ENCODE data around the gene TRAPPC3L. TPM values are rescaled to one million over a fixed set of nuclear protein-coding genes. Genes with fewer than 3 reads are reported as not detected.
"Not testable (repeated sequence)": the region's sequence is repeated elsewhere in the genome, so short reads cannot be mapped to it uniquely, and the experiment has no call there.

TRAPPC3L gene
- total and polyA plus RNA-seq, 12 donors = 0.10 to 0.57 (median 0.27) TPM; not detected in 4

GRCh38 chr6:116508527-116508926, 37.0 kb downstream of the TRAPPC3L start:
- TF ChIP-seq POLR2A (IDR thresholded peaks at IDR 0.05) = no peak
- TF ChIP-seq, protein P1, sequence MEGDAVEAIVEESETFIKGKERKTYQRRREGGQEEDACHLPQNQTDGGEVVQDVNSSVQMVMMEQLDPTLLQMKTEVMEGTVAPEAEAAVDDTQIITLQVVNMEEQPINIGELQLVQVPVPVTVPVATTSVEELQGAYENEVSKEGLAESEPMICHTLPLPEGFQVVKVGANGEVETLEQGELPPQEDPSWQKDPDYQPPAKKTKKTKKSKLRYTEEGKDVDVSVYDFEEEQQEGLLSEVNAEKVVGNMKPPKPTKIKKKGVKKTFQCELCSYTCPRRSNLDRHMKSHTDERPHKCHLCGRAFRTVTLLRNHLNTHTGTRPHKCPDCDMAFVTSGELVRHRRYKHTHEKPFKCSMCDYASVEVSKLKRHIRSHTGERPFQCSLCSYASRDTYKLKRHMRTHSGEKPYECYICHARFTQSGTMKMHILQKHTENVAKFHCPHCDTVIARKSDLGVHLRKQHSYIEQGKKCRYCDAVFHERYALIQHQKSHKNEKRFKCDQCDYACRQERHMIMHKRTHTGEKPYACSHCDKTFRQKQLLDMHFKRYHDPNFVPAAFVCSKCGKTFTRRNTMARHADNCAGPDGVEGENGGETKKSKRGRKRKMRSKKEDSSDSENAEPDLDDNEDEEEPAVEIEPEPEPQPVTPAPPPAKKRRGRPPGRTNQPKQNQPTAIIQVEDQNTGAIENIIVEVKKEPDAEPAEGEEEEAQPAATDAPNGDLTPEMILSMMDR (IDR thresholded peaks at IDR 0.05) = no peak
- Histone ChIP-seq H3K4me1 (replicated peaks in 1 of 2) (no peaks in the 10 kb centered on the region), H3K27ac (no peak overlapping the region), H3K4me3 (no peak overlapping the region), H3K36me3 (replicated peaks in 1 of 2) (no peaks in the 10 kb centered on the region), H3K27me3 (no peaks in the 10 kb centered on the region), H3K9me3 (replicated peaks in 1 of 3) (no peaks in the 10 kb centered on the region)
- intact Hi-C loops (cut with DNase I) = no loop called here
- DNase-seq = no peak

DNA sequence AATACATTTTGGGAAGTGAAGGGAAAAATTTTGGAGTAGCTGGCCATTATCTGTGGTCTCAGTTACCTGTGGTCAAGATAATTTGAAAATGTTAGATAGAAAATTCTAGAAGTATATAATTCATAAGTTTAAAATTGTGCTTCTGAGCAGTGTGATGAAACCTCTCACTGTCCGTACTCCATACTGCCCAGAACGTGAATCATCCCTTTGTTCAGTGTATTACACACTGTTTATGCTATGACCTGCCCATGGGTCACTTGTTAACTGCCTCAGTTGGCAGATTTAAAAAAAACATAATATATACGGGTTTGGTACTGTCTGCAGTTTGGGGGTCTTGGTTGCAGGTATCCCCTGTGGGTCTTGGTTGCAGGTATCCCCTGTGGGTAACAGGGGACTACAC, 38.2 kb downstream of the TRAPPC3L start:
- H3K4me1 ChIP-seq (replicated peaks in 1 of 2) = no peaks in the 10 kb centered on the region
- no peaks in the 10 kb centered on the region for H3K27me3 ChIP-seq
- no peak overlapping the region for H3K4me3 ChIP-seq
- DNase-seq = no peak
- intact Hi-C loops (cut with DNase I) = no loop called here
- TF ChIP-seq, protein P1 (IDR thresholded peaks at IDR 0.05) = no peak
- TF ChIP-seq POLR2A (IDR thresholded peaks at IDR 0.05) = no peak
- 71 to 82% (median 79%) methylated on average over 3 of the region's 3 CpGs for WGBS, 4 donors
- no peak overlapping the region for H3K27ac ChIP-seq
- H3K9me3 ChIP-seq (replicated peaks in 1 of 3) = no peaks in the 10 kb centered on the region
- no peaks in the 10 kb centered on the region for H3K36me3 ChIP-seq (replicated peaks in 1 of 2)

- H3K4me1 ChIP-seq (replicated peaks in 1 of 2) = no peaks in the 10 kb centered on the region
- no peaks in the 10 kb centered on the region for H3K27me3 ChIP-seq
- no peak overlapping the region for H3K4me3 ChIP-seq
- H3K36me3 ChIP-seq (replicated peaks in 1 of 2) = no peaks in the 10 kb centered on the region
- TF ChIP-seq POLR2A (IDR thresholded peaks at IDR 0.05) = no peak
- TF ChIP-seq, protein P1 (IDR thresholded peaks at IDR 0.05) = no peak
- no peak overlapping the region for H3K27ac ChIP-seq
- H3K9me3 ChIP-seq (replicated peaks in 1 of 3) = no peaks in the 10 kb centered on the region
- intact Hi-C loops (cut with DNase I) = no loop called here
- WGBS, 4 donors = 68 to 85% (median 73%) methylated on average over 8 to 9 of the region's 9 CpGs
- DNase-seq = no peak
These were observed 44.5 kb downstream of the TRAPPC3L start for GRCh38 chr6:116500969-116501433.

DNA sequence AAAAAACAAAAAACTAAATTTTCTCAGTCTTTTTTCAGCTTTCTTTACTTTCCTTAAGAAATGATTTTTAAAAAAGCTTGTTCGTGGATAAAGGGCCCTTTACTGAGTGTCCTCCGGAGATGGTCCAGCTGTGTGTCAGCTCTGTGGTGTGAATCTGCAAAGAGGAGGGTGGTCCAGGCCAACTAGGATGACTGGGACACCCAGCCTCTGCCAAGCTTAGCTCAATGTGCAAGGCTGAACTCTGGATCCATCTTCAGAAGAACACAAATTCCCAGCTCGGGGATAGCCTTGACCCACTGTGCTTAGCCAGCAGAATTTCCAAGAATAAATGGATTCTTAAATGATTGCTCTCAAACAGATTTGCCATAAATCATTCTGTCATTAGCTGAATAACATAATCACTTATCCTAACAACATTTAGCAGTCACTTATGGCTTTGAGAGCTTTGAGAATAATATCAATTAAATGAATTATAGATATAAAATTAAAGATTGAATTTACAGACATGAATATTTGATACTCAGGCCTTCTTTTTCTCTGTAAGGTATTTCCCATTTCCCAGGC, 48.3 kb downstream of the TRAPPC3L start:
- TF ChIP-seq, protein P1 (IDR thresholded peaks at IDR 0.05) = no peak
- no peak for TF ChIP-seq POLR2A (IDR thresholded peaks at IDR 0.05)
- WGBS, 4 donors = 32 to 40% (median 37%) methylated on average over 3 of the region's 3 CpGs

DNA sequence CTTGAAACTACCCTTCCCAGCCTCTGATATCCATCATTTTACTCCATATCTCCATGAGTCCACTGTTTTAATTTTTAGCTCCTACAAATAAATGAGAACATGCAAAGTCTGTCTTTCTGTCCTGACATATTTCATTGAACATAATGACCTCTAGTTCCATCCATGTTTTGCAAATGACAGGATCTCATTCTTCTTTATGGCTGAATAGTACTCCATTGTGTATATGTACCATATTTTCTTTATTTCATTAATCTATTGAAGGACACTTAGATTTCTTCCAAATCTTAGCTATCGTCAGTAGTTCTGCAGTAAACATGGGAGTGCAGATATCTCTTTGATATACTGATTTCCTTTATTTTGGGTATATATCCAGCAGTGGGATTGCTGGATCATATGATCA, 50.3 kb downstream of the TRAPPC3L start:
- H3K4me1 ChIP-seq (replicated peaks in 1 of 2); intact Hi-C loops (cut with DNase I); H3K9me3 ChIP-seq (replicated peaks in 1 of 3); H3K4me3 ChIP-seq; DNase-seq; H3K27me3 ChIP-seq; H3K36me3 ChIP-seq (replicated peaks in 1 of 2); H3K27ac ChIP-seq: not testable (repeated sequence)
- WGBS, 4 donors = 87 to 96% (median 93%) methylated on average over 1 of the region's 1 CpG

More for the DNA sequence above, 48.3 kb downstream of the TRAPPC3L start:
- Histone ChIP-seq H3K4me1 (replicated peaks in 1 of 2) (no peaks in the 10 kb centered on the region), H3K4me3 (no peak overlapping the region), H3K36me3 (replicated peaks in 1 of 2) (no peaks in the 10 kb centered on the region), H3K27ac (no peak overlapping the region), H3K27me3 (no peaks in the 10 kb centered on the region), H3K9me3 (replicated peaks in 1 of 3) (no peaks in the 10 kb centered on the region)
- no peak for DNase-seq
- intact Hi-C loops (cut with DNase I) = no loop called here
